OCI-LY3 (cell line): ENCODE results near the gene ARHGAP15.

Experiments used
- CTCF ChIP-seq: fragments of 200-600, 300-600 bp; sonication (generic); IDR thresholded peaks from 2 replicates; pipeline ENCODE4 v1.5.1; 2014; ENCODE audit warnings: antibody characterized with exemption, low read length, low read depth
- EZH2phosphoT487 ChIP-seq: fragments of 200-600 bp; shearing (Covaris generic); IDR thresholded peaks from 2 replicates; pipeline ENCODE4 v1.6.1; 2018; ENCODE audit warnings: antibody characterized with exemption, mixed run types, low read depth

GRCh38 chr2:143801561-143801960 is 672.3 kb downstream of the ARHGAP15 start:
- TF ChIP-seq CTCF (no peak), EZH2phosphoT487 (no peak)
